OCI-LY3 (cell line): ENCODE results near the gene ATP5PB.

Source experiments
- CTCF ChIP-seq: fragments of 200-600, 300-600 bp; sonication (generic); IDR thresholded peaks from 2 replicates; pipeline ENCODE4 v1.5.1; 2014; ENCODE audit warnings: antibody characterized with exemption, low read length, low read depth
- EZH2phosphoT487 ChIP-seq: fragments of 200-600 bp; shearing (Covaris generic); IDR thresholded peaks from 2 replicates; pipeline ENCODE4 v1.6.1; 2018; ENCODE audit warnings: antibody characterized with exemption, mixed run types, low read depth

- TF ChIP-seq CTCF (no peak), EZH2phosphoT487 (no peak)
Measured at GRCh38 chr1:111491070-111491469, 41.8 kb downstream of the ATP5PB start.
